Activated T-cell treated with anti-CD3 and anti-CD28 coated beads, Interleukin-2, amount 50 U/mL, for 4 hours (primary cell): ENCODE results near the gene ARID1B. TPM values are rescaled to one million over a fixed set of nuclear protein-coding genes. Genes with fewer than 3 reads are reported as not detected.

Experiments used
- ATAC-seq, 2 donors: fragments of 200-7000 bp; cut with Tn5 transposase; one replicate each; pipeline ENCODE4 v1.10.0; 2021
- DNase-seq: peaks from one replicate; pipeline ENCODE4 v3.0.0-alpha.2; 2020
- H3K27me3 Mint-ChIP-seq: one replicate; pipeline ENCODE4 v1.8.0; 2021; ENCODE audit warnings: low read depth, mixed read lengths
- H3K36me3 Mint-ChIP-seq: one replicate; pipeline ENCODE4 v1.8.0; 2022; ENCODE audit warnings: mixed read lengths; ENCODE audit not compliant: insufficient read depth
- H3K4me1 Mint-ChIP-seq: one replicate; pipeline ENCODE4 v1.8.0; 2021; ENCODE audit warnings: low read depth, mixed read lengths
- H3K4me3 Mint-ChIP-seq: one replicate; pipeline ENCODE4 v1.8.0; 2021; ENCODE audit warnings: mild to moderate bottlenecking, moderate library complexity, mixed read lengths
- H3K9me3 Mint-ChIP-seq: one replicate; pipeline ENCODE4 v1.8.0; 2021; ENCODE audit warnings: mixed read lengths
- total RNA-seq, 3 donors: library from RNA; stranded (reverse); gene quantifications; one replicate each; pipeline ENCODE4 v1.2.1, GENCODE V29; 2021

ARID1B gene
- total RNA-seq, 3 donors from 2014 or later, result 45.6 to 46.6 (median 46.0) TPM

GRCh38 chr6:156814036-156814581 lies 36.9 kb downstream of the ARID1B start:
- no peak overlapping the region for H3K4me3 Mint-ChIP-seq
- no peak for DNase-seq
- peaks cover 73% of the 10 kb centered on the region for H3K4me1 Mint-ChIP-seq
- no peak for ATAC-seq
- no peaks in the 10 kb centered on the region for H3K27me3 Mint-ChIP-seq
- H3K9me3 Mint-ChIP-seq, result no peaks in the 10 kb centered on the region
- peaks cover 1% of the 10 kb centered on the region for H3K36me3 Mint-ChIP-seq

GRCh38 chr6:156816505-156816904 lies 39.3 kb downstream of the ARID1B start:
- H3K27me3 Mint-ChIP-seq, result no peaks in the 10 kb centered on the region
- H3K9me3 Mint-ChIP-seq, result no peaks in the 10 kb centered on the region
- H3K4me1 Mint-ChIP-seq, result peaks cover 68% of the 10 kb centered on the region
- DNase-seq (no peak), ATAC-seq (no peak)
- no peak overlapping the region for H3K4me3 Mint-ChIP-seq
- H3K36me3 Mint-ChIP-seq, result no peaks in the 10 kb centered on the region

GRCh38 chr6:156820089-156820798 lies 43.1 kb downstream of the ARID1B start:
- Mint-ChIP-seq H3K4me3 (no peak overlapping the region), H3K4me1 (peaks cover 76% of the 10 kb centered on the region), H3K27me3 (no peaks in the 10 kb centered on the region), H3K36me3 (no peaks in the 10 kb centered on the region), H3K9me3 (no peaks in the 10 kb centered on the region)
- DNase-seq (no peak), ATAC-seq (no peak)

- DNase-seq (no peak), ATAC-seq (no peak)
- no peaks in the 10 kb centered on the region for H3K27me3 Mint-ChIP-seq
- H3K4me1 Mint-ChIP-seq, result peaks cover 76% of the 10 kb centered on the region
- no peaks in the 10 kb centered on the region for H3K36me3 Mint-ChIP-seq
- H3K4me3 Mint-ChIP-seq, result no peak overlapping the region
- no peaks in the 10 kb centered on the region for H3K9me3 Mint-ChIP-seq
These were observed 44.5 kb downstream of the ARID1B start for GRCh38 chr6:156821707-156822106.

GRCh38 chr6:156822747-156823206 lies 45.6 kb downstream of the ARID1B start:
- H3K27me3 Mint-ChIP-seq, result no peaks in the 10 kb centered on the region
- peaks cover 81% of the 10 kb centered on the region for H3K4me1 Mint-ChIP-seq
- no peak for DNase-seq
- peak in 1 of 2 donors; percentile 37 for ATAC-seq
- H3K4me3 Mint-ChIP-seq, result peak overlapping the region; percentile 31
- no peaks in the 10 kb centered on the region for H3K9me3 Mint-ChIP-seq
- no peaks in the 10 kb centered on the region for H3K36me3 Mint-ChIP-seq

GRCh38 chr6:156824142-156824541 lies 47.0 kb downstream of the ARID1B start:
- no peaks in the 10 kb centered on the region for H3K27me3 Mint-ChIP-seq
- H3K36me3 Mint-ChIP-seq, result peaks cover 3% of the 10 kb centered on the region
- H3K9me3 Mint-ChIP-seq, result no peaks in the 10 kb centered on the region
- no peak overlapping the region for H3K4me3 Mint-ChIP-seq
- H3K4me1 Mint-ChIP-seq, result peaks cover 81% of the 10 kb centered on the region
- ATAC-seq, result no peak
- no peak for DNase-seq

GRCh38 chr6:156825475-156825874 lies 48.3 kb downstream of the ARID1B start:
- Mint-ChIP-seq H3K9me3 (no peaks in the 10 kb centered on the region), H3K4me3 (peak overlapping the region; percentile 13), H3K36me3 (peaks cover 5% of the 10 kb centered on the region), H3K27me3 (no peaks in the 10 kb centered on the region), H3K4me1 (peaks cover 74% of the 10 kb centered on the region)
- DNase-seq, result no peak
- no peak for ATAC-seq

GRCh38 chr6:156826290-156826955 lies 49.2 kb downstream of the ARID1B start:
- H3K36me3 Mint-ChIP-seq, result peaks cover 9% of the 10 kb centered on the region
- peaks cover 75% of the 10 kb centered on the region for H3K4me1 Mint-ChIP-seq
- no peak for ATAC-seq
- H3K27me3 Mint-ChIP-seq, result no peaks in the 10 kb centered on the region
- no peaks in the 10 kb centered on the region for H3K9me3 Mint-ChIP-seq
- H3K4me3 Mint-ChIP-seq, result no peak overlapping the region
- DNase-seq, result no peak

GRCh38 chr6:156827382-156827781 lies 50.2 kb downstream of the ARID1B start:
- no peak for ATAC-seq

GRCh38 chr6:156828280-156828703 lies 51.1 kb downstream of the ARID1B start:
- Mint-ChIP-seq H3K4me1 (peaks cover 75% of the 10 kb centered on the region), H3K9me3 (no peaks in the 10 kb centered on the region), H3K4me3 (no peak overlapping the region), H3K36me3 (peaks cover 10% of the 10 kb centered on the region), H3K27me3 (no peaks in the 10 kb centered on the region)
- peak; percentile 94 to 97 for ATAC-seq
- DNase-seq, result no peak

More at GRCh38 chr6:156827382-156827781, 50.2 kb downstream of the ARID1B start:
- peaks cover 75% of the 10 kb centered on the region for H3K4me1 Mint-ChIP-seq
- DNase-seq, result no peak
- no peaks in the 10 kb centered on the region for H3K27me3 Mint-ChIP-seq
- H3K36me3 Mint-ChIP-seq, result peaks cover 9% of the 10 kb centered on the region
- H3K9me3 Mint-ChIP-seq, result no peaks in the 10 kb centered on the region
- H3K4me3 Mint-ChIP-seq, result no peak overlapping the region

- H3K27me3 Mint-ChIP-seq, result no peaks in the 10 kb centered on the region
- H3K4me1 Mint-ChIP-seq, result peaks cover 63% of the 10 kb centered on the region
- no peak overlapping the region for H3K4me3 Mint-ChIP-seq
- H3K36me3 Mint-ChIP-seq, result peaks cover 14% of the 10 kb centered on the region
- ATAC-seq, result no peak
- DNase-seq, result no peak
- H3K9me3 Mint-ChIP-seq, result no peaks in the 10 kb centered on the region
These were observed 52.9 kb downstream of the ARID1B start for GRCh38 chr6:156830126-156830525.

- Mint-ChIP-seq H3K36me3 (peaks cover 23% of the 10 kb centered on the region), H3K4me1 (peaks cover 51% of the 10 kb centered on the region), H3K27me3 (no peaks in the 10 kb centered on the region), H3K9me3 (no peaks in the 10 kb centered on the region), H3K4me3 (no peak overlapping the region)
- no peak for ATAC-seq
- DNase-seq, result no peak
These were observed 55.1 kb downstream of the ARID1B start for GRCh38 chr6:156832231-156832647.

GRCh38 chr6:156832669-156833068 lies 55.5 kb downstream of the ARID1B start:
- Mint-ChIP-seq H3K4me1 (peaks cover 50% of the 10 kb centered on the region), H3K36me3 (peaks cover 23% of the 10 kb centered on the region)

GRCh38 chr6:156833755-156834154 lies 56.6 kb downstream of the ARID1B start:
- no peaks in the 10 kb centered on the region for H3K27me3 Mint-ChIP-seq

More at GRCh38 chr6:156832669-156833068, 55.5 kb downstream of the ARID1B start:
- no peak overlapping the region for H3K4me3 Mint-ChIP-seq
- DNase-seq (no peak), ATAC-seq (no peak)
- H3K27me3 Mint-ChIP-seq, result no peaks in the 10 kb centered on the region
- no peaks in the 10 kb centered on the region for H3K9me3 Mint-ChIP-seq

More at GRCh38 chr6:156833755-156834154, 56.6 kb downstream of the ARID1B start:
- DNase-seq, result no peak
- ATAC-seq, result no peak
- Mint-ChIP-seq H3K9me3 (no peaks in the 10 kb centered on the region), H3K4me3 (no peak overlapping the region), H3K4me1 (peaks cover 44% of the 10 kb centered on the region), H3K36me3 (peaks cover 21% of the 10 kb centered on the region)
